ENCODE results near the gene RGL2. TPM values are rescaled to one million over a fixed set of nuclear protein-coding genes. Genes with fewer than 3 reads are reported as not detected.

The RGL2 gene, protein sequence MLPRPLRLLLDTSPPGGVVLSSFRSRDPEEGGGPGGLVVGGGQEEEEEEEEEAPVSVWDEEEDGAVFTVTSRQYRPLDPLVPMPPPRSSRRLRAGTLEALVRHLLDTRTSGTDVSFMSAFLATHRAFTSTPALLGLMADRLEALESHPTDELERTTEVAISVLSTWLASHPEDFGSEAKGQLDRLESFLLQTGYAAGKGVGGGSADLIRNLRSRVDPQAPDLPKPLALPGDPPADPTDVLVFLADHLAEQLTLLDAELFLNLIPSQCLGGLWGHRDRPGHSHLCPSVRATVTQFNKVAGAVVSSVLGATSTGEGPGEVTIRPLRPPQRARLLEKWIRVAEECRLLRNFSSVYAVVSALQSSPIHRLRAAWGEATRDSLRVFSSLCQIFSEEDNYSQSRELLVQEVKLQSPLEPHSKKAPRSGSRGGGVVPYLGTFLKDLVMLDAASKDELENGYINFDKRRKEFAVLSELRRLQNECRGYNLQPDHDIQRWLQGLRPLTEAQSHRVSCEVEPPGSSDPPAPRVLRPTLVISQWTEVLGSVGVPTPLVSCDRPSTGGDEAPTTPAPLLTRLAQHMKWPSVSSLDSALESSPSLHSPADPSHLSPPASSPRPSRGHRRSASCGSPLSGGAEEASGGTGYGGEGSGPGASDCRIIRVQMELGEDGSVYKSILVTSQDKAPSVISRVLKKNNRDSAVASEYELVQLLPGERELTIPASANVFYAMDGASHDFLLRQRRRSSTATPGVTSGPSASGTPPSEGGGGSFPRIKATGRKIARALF
- total RNA-seq: 17.5 and 20.1 TPM in 2 replicates

DNA sequence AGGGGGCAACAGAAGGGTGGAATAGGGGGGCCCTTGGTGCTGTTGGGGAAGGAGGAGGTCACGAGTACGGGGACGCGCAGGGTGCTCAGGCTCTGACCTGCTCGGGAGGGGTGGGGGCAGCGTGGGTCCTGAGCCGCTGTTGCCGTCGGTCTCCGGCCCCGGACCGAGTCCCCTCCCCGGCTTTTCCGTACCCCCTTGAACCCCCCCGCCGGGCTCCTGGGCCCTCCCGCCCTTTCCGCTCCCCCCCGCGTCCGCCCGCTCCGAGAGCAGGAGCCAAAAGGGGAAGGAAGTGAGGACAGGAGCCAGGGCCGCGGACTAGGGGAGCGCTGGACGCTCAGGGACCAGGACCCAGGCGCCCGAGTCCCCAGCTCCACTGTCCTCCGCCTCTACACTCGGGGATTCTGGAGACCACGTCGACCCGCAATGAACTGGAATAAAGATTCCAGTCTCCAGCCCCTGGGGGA, at the start of gene RGL2:
RGL2 (minus strand) TSS at position 170 of the 464 bp plus-strand sequence. CDS start 332 bp downstream, outside the sequence.

DNA sequence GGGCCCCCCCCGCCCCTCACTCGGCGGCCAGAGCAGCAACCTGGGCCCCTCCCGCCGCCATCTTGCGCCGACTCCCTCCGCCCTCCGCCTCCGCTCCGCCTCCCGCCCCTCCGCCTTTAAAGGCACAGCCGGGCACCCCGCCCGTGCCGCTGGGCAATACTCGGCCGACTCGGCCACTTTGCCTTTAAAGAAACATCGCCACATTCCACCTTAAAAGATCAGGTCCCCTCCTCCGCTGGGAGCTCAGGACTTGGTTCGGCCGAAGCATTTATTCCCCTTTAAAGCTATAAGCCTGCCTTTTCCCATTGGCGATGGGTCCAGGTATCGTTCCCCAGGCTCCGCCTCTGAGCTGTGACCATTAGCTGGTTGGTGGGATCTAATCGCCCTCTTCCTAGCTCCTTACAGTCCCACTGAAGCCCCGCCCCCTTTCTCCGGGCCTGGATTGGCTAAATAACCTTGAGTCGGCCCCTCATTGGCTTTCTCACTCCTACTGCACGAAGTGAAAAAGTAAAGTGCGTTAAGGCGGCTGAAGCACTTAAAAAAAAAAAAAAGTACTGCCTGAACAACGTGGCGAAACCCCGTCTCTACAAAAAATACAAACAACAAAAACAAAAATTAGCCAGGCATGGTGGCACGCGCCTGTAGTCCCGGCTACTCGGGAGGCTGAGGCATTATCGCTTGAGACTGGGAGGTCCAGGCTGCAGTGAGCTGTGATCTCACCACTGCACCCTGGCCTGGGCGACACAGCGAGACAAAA, 19.1 kb upstream of the RGL2 start, which contains the start of gene ZBTB22:
ZBTB22 (minus strand) TSS at position 76 of the 757 bp plus-strand sequence. CDS start 828 bp downstream, outside the sequence.

DNA sequence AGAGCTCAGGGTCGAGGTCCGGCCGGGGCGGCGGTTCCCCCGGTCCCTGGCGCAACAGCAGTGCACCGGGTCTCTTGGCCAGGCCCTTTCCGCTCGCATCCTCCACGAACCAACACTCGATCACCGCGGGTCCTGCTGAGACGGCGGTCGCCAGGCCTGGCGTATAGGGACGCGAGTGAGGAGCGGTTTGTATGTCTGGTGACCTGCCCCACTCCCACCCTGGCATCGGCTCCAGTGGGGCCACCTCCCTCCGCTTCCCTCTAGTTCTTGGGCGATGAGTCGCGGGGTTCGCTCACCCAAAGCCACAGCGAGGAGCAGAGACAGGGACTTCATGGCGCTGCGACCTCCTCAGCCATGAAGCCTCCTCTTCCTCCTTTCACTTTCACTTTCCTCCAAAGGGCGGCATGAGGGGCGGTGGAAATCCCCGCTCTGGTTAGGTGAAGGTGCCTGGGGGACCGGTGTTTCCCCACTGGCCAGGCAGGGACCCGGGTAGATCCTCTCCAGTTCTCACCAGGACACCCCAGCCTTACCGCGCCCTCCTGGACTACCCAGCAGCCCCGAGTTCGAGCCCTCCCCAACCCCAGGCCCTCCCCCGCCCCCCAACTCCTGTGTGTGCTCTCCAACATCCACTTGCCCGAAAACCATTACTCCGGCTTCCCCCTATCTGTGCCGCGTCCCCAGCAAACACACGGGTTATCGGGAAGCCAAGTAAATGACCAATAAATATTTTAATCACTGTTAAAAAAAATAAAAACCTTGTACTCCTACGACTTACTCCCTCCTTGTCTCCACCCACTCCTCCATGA, 15.2 kb upstream of the RGL2 start, which contains the start of gene TAPBP:
TAPBP (minus strand) TSS at position 370 of the 806 bp plus-strand sequence; CDS start at position 333, 37 bp downstream.

DNA sequence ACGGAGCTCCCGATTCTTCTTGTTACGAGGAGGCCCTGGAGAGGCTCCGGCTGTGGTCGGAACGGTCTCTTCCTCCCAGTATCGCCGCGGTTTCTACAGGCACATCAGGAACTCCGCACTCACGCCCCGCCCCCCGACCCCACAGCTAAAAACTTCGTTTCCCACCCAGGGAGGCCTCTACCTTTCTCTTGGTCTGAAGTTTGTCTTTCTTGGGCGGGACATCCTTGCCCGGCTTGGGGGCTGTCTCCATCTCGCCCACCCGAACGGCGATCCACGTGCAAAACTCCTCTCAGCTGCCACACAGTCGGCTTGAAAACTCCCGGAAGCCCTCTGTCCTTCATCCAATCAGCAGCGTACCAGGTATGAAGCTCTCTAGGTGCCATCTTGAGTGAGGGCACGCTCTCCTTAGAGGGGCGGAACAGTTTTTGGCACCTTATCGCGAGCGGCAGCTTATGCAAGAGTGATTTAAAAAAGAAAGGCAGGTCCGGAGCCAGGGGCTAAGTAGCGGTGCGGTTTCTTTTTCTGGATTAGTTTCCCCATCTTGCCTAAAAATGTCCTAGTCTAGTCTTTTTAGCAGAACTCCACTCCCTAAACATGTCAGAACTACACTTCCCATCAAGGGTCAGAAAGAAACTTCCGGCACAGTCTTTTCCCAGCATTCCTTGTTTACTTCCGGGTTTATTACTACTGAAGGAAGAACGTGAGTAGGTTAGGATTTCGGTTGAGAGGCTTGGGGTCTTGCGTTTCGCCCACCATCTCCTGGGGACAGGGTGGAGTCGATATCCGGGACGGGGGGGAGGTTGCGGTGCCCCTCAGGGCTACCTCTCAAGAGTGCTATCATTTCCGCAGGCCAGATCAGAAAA, 9.6 kb downstream of the RGL2 start, which contains the start of the genes PFDN6 and WDR46:
PFDN6 (plus strand) TSS at position 681 of the 863 bp plus-strand sequence. CDS start 256 bp downstream, outside the sequence.
WDR46 (minus strand) TSS at position 319 of the 863 bp plus-strand sequence; CDS start at position 250, 69 bp downstream.

DNA sequence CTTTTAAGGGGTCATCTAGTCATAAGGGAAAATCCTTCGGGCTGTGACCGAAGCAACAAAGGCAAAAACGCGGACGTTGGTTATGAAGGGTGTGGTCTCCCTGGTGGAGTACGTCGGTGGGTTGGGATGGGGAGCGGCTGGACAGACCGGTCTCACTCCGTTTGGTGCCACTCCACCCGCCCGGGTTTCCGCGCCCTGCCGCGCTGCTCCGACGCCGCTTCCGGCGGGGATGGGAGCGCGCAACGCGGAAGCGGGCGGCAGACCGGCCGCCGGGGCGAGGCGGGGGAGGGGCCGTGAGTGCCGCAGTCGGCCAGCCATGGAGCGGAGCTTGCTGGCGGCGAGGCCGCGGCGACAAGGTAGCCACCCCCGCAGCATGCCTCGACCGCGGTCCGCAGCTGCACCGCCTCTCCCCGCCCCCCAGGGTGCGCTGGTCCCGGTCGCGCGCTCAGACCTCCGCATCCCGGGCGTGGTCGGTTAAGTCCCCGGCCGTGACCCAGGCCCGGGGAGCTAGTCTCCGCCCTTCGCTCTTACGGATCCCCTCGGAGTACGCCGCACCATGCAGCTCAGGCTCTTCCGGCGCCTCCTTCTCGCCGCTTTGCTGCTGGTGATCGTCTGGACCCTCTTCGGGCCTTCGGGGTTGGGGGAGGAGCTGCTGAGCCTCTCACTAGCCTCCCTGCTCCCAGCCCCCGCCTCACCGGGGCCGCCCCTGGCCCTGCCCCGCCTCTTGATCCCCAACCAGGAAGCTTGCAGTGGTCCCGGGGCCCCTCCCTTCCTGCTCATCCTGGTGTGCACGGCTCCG, 21.7 kb downstream of the RGL2 start, which contains the start of gene B3GALT4:
B3GALT4 (plus strand) TSS at position 260 of the 799 bp plus-strand sequence; CDS start at position 557, 297 bp downstream.

DNA sequence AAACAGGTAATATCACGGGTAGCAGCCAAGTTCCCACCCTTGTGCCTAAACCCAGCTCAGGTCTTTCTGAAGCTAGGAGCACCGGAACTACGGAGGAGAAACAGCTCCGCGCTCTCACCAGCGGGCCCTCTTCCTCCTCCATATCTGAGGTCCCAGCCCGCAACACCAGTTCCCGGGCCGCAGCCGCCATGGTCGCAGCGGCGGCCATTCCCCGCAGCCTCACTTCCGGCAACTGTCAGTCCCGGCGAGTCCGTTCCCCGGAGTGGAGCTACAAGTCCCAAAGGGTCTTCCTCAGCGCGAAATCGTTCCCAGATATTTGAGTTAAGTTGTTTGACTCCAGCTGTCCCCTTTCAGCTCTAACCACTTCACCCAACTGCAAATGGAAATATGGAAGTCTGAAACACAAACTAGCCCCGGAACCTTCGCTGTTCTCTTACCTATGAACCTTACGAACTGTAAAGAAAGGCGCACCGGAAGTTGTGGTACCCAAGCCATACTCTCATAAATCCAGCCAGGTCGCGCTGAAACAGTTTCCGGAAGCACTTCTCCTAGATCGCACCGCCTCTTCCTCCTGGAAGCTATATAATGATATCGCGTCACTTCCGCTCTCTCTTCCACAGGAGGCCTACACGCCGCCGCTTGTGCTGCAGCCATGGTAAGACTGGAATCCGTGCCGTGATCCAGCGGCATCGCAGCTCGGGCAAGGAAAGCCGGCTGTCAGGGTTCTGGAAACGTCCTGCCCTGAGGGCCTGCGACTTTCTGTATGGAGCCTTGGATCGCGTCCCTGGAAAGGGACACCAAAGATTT, 27.1 kb downstream of the RGL2 start, which contains the start of the genes RPS18 and VPS52:
RPS18 (plus strand) TSS at position 608 of the 807 bp plus-strand sequence; CDS start at position 653, 45 bp downstream.
VPS52 (minus strand) TSS at position 409 of the 807 bp plus-strand sequence; CDS start at position 208, 201 bp downstream.

Other genes with a start within 250 kb of the RGL2 start
- 1.9 and 2.8 TPM in 2 replicates for gene HLA-DPA1, start 225.3 kb downstream of the RGL2 start, total RNA-seq
- gene HLA-DPB1, start 223.0 kb downstream of the RGL2 start, total RNA-seq: 22.3 and 26.8 TPM in 2 replicates
- 0.19 and 0.56 TPM in 2 replicates for gene COL11A2, start 106.5 kb downstream of the RGL2 start, total RNA-seq
- gene RXRB, start 98.3 kb downstream of the RGL2 start, total RNA-seq: 22.8 and 23.8 TPM in 2 replicates
- gene SLC39A7, start 98.1 kb downstream of the RGL2 start, total RNA-seq: 145 and 250 TPM in 2 replicates
- 4.6 and 9.0 TPM in 2 replicates for gene HSD17B8, start 94.3 kb downstream of the RGL2 start, total RNA-seq
- 22.8 TPM in 2 replicates for gene RING1, start 90.4 kb downstream of the RGL2 start, total RNA-seq
- gene VPS52, start 27.1 kb downstream of the RGL2 start, total RNA-seq: 33.8 and 34.1 TPM in 2 replicates
- gene RPS18, start 26.9 kb downstream of the RGL2 start, total RNA-seq: 3,557 and 4,080 TPM in 2 replicates
- 1.5 and 2.5 TPM in 2 replicates for gene B3GALT4, start 21.8 kb downstream of the RGL2 start, total RNA-seq
- 106 and 132 TPM in 2 replicates for gene WDR46, start 9.7 kb downstream of the RGL2 start, total RNA-seq
- gene PFDN6, start 9.3 kb downstream of the RGL2 start, total RNA-seq: 49.3 and 78.0 TPM in 2 replicates
- gene TAPBP, start 15.1 kb upstream of the RGL2 start, total RNA-seq: 29.5 and 50.7 TPM in 2 replicates
- 11.9 and 20.0 TPM in 2 replicates for gene ZBTB22, start 18.8 kb upstream of the RGL2 start, total RNA-seq
- 37.8 and 57.7 TPM in 2 replicates for gene DAXX, start 24.0 kb upstream of the RGL2 start, total RNA-seq
- 5.9 and 52.1 TPM in 2 replicates for gene KIFC1, start 92.9 kb upstream of the RGL2 start, total RNA-seq
- 14.8 and 32.4 TPM in 2 replicates for gene PHF1, start 112.1 kb upstream of the RGL2 start, total RNA-seq
- 87.4 and 143 TPM in 2 replicates for gene CUTA, start 119.2 kb upstream of the RGL2 start, total RNA-seq
- gene SYNGAP1, start 121.1 kb upstream of the RGL2 start, total RNA-seq: 2.7 and 2.8 TPM in 2 replicates
- gene ZBTB9, start 155.6 kb upstream of the RGL2 start, total RNA-seq: 3.7 and 7.1 TPM in 2 replicates

All from regular cardiac myocyte (primary cell).